ENCODE data around the gene UGT3A1.
"Not testable (repeated sequence)": the region's sequence is repeated elsewhere in the genome, so short reads cannot be mapped to it uniquely, and the experiment has no call there.

UGT3A1 gene

DNA sequence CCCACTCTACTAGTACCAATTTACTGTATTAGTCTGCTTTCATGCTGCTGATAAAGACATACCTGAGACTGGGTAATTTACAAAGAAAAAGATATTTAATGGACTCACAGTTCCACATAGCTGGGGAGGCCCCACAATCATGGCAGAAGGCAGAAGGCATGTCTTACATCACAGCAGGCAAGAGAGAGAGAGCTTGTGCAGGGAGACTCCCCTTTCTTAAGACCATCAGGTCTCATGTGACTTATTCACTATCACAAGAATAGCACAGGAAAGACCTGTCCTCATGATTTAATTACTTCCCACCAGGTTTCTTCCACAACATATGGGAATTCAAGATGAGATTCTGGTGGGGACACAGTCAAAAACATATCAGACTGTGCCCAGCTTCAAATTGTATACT, 11.5 kb downstream of the UGT3A1 start:
- no peak for DNase-seq

DNA sequence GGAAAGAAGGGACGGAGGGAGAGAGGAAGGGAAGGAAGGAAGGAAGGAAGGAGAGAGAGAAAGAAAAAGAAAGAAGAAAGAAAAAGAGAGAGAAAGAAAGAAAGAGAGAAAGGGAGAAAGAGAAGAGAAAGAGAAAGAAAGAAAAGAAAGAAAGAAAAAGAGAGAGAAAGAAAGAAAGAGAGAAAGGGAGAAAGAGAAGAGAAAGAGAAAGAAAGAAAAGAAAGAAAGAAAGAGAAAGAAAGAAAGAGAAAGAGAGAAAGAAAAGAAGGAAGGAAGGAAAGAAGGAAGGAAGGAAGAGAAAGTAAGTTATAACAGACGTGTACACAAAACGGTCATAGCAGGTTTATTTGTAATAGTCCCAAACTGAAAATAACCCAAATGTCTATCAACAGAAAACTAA, 14.3 kb downstream of the UGT3A1 start:
- not testable (repeated sequence) for DNase-seq

DNA sequence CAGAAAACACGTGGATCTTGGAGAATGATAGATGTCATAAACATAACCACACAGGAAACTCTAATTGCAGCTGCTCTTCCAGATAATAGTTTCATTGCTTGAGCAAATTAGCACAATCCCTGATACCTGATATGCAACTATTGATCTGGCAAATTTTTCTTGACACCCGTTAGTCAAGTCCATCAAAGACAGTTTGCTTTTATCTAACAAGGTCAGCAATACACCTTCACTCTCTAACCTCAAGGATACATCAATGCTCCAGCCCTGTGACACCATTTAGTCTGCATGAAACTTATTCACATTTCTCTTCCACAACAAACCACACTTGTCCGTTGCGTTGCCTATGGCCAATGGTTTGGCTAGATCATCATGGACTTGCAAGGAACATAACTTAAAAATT, 16.6 kb downstream of the UGT3A1 start:
- DNase-seq, result no peak

DNA sequence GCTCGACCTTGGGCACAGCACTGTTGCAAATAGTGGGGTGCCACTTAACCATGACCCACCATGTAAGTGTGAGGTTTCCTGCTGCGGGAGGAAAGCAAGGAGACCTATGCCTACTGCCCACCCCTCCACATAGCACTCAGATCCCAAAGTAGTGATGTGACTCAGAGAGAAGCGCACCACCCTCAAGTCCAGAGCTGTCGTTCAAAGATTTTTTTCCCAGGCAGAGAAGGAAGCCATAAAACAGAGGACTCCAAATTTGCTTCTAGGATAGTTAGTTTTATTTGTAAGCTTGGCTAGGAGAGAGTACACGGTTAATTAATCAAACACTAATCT, 19.3 kb downstream of the UGT3A1 start:
- DNase-seq, result no peak

DNA sequence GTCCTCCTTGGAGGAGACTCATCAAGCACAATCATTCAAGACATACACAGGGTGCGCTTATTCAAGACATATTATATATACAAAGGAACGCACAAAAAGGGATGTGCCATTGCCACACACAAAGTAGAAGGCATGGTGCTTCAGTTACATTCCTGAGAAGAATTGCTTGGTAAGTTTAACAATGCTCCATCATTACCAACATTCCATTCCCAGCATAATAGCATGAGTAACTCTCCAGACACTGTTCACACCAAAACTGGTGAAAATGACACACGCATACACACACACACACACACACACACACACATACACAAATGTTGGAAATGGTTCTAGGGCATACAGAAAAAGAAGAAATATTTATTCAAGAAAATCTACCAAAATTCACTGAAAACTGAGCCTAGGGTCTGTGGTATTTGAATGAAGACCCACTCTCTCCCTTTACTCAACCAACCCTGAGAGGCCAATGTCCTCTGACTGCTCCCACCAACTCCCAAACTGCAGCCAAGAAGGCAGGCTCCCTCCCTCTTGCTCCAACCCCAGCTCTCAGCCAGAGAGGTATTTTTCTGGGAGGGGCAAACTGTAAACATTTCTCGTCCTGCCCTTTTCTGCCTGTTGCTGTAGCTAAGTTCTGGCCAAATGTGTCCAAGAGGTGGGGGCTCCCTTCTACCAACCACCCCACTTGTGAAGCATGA, 19.9 kb downstream of the UGT3A1 start:
- no peak for DNase-seq

DNA sequence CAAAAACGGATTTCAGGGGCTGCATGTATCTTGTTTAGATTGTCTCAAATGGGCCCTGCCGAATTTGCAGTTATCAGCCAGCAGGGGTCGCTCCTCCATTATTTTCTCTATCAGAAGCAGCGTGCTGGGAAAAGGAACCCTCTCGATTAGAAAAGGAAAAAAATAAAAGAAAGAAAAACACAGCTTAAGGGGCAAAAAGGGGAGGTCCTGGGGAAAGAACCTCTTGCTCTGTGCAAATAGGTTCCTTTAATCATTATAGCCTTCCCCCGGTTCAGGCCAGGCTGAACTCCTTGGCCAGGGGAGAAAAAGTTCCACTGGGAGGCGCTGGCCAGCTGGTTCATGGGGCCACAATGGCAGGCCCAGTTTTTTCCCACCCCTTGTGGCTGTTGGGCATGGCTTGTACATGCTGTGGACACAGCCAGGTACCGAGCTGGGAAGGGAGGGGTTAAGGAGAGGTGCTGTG, 27.8 kb downstream of the UGT3A1 start:
- DNase-seq, result no peak

DNA sequence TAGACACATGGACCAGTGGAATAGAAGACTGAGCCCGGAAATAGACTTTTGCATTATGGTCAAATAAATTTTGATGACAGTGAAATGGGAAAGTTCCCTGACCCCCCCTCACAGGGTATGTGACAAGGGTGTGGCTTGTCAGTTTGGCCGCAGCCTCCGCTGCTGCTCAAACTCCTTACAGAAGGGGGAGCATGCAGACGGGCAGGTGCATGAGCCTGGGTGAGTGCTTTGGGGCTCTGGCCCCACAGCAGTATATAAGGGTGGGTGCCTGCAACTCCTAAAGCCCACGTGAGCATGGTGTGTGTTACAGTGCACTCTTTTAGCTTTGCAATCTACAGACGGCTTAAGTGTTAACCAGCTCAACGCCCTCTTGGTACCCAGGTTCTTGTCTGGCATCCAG, 30.9 kb downstream of the UGT3A1 start:
- DNase-seq, result no peak

DNA sequence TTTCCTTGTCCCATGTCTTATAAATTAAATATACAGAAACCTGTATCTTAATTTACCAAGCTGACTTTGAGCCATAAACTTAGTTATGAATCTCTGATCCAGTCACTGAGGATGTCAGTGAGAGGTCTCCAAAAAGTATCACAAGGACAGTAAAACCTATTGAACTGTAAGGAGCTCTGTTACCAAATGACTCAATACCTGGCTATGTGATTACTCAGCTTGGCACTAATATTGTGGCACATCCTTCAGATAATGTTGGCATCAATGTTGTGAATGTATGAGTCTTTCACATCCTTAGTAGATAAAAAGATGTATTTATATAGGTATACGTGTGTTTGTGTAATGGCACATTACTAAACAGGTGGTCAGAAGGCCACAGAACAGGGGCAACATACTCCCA, 34.8 kb downstream of the UGT3A1 start:
- no peak for DNase-seq

DNA sequence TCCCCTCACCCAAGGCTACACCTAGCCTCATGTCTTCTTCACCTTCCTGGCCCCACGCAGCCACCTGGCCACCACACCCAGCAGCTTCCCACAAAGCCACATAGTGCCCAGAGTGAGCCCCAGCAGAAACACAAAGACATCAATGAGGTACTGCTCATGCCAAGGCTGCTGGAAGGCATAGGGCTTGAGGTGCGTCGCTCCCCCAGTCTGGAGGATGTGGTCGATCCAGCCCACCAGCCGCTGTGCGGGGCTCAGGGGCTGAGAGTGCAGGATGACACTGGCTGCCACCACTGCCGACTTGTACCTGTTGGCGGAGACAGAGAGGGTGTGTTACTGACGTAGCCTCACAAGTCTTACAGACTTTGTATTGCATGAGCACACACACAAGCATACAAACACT, 37.0 kb downstream of the UGT3A1 start:
- no peak for DNase-seq

DNA sequence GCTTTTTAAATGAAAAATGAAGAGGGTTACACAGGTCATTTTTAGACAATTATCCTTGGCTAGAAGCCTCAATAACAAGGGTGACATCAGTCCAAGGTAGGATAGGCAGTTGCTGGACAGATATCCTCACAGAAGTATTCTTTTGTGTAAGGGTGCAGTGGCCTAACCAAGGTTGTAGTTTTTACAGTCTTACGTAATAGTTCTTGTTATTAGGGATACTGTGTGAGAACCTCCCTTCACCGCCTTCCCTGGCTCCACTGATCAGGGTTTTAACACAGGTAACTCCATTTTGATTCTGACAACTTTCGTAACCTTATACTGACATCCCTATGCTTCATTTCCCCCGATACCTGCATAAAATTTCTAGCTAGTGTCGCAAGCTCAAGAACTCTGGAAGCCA, 44.1 kb downstream of the UGT3A1 start:
- DNase-seq, result no peak

DNA sequence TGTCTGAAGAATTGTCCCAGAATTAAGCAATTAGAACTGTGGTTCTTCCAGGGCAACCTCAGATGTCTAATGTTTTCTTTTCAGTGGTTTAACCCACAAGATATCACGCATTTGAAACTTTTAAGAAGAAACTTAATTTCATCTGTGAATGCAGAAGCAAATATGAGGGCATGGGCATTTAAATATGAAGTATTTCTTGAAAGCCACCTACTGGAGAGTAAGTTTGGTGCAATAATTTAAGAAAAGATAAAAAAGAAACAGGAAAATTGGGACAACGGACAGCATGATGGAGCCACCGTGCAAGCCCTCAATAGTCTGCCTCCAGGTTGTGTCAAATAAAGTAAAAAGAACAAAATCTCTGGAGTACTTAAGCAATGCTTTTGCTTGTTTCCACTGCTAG, 51.6 kb downstream of the UGT3A1 start:
- DNase-seq, result no peak

DNA sequence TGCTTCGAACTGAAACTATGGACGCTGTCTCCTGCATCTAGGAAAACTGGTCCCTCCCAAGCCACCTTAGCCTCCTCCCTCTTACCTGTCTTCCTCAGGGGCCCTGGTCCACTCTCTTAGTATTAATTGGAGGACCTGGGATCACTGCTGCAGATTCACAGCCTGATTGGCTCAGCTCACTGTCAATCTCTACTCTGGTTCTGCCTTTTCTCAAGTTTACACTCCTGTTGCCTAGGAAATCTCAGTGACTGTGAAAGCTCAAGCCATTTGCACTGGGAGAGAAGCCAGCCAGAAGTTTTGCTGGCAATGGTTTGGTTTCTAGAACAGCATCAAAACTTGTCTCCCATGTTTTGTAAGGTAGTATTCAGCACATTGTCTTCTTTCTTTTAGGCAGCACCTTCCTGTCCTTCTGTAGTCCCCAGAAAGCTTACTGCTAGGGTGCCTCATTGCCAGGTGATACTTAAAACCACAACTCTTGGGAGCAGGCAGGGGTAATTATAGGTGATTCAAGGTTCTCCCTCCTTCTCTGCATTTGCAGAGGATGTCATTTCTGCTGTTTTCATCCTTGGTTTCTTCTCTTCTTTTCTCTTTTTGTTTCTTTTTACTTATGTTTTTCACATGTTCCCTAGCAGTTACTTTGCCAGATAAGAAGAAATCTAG, 52.5 kb downstream of the UGT3A1 start, which contains the start of gene CAPSL:
CAPSL (minus strand) TSS at position 55 of the 660 bp plus-strand sequence. CDS start 17,502 bp downstream, outside the sequence.
- DNase-seq, result no peak

DNA sequence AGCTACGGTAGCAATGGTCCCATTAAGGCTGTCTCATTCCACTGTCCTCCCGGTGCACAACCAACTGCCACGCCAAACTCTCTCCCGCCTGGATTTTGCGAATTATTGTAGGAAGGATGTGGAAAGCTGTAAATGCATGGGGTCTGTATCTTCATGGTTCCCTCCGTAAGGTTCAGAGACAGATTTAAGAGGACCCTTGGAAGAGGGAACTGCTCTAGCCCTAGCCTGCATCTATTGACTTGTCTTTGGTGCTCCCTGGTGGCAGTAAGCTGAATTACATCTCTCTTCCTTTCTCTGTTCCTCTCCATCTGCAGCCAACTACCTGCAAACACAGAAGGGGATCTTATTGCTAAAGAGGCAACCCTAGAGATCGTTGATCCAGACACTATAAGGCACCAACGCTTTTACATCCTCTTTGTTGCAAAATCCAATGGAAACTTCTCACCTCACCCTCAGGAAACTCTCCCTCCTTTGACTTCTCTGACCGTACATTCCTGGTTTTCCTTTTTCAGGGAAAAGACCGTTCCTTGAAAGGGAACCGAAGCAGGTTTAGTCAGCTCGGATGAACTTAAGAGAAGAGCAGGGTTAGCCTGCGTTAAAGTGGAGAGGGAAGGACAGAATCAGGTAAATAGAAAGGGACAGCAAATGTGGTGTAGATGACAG, 64.7 kb downstream of the UGT3A1 start:
- peak; percentile 49 to 67 for DNase-seq

DNA sequence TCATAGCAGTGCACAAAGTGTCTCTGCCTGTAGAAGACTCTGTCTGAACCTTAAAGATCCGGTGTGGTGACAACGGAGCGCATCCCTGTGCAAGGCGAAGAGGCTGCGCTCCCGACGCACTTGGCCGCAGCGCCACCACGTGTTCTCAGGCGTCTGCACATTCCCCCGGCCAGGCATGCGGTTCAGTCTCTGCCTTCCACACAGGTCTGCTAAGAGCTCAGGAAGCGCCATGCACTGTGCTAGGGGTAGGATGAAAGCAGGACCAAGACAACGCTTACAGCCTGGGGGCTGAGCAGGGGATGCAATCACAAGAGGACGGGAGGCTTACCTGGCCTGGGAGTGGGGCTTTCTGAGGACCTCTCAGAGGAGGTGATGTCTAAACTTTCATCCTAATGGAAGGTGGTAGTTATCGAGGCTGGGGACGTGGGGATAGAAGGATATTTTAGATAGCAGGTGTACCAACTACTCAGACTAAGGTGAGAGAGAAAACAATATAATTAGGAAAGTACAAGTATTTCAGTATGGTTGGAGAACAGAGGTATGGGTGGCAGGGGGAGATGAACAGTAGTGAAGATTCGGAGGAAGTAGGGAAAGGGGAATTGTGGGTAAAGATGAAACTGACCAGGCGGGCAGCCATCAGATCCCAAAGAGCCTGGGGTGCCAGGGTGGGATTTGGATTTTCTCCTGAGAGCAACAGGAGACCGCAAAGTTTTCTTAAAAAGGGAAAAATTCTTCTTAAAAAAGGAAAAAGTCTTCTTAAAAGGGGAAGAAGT, 66.1 kb downstream of the UGT3A1 start:
- peak; percentile 43 to 72 for DNase-seq

DNA sequence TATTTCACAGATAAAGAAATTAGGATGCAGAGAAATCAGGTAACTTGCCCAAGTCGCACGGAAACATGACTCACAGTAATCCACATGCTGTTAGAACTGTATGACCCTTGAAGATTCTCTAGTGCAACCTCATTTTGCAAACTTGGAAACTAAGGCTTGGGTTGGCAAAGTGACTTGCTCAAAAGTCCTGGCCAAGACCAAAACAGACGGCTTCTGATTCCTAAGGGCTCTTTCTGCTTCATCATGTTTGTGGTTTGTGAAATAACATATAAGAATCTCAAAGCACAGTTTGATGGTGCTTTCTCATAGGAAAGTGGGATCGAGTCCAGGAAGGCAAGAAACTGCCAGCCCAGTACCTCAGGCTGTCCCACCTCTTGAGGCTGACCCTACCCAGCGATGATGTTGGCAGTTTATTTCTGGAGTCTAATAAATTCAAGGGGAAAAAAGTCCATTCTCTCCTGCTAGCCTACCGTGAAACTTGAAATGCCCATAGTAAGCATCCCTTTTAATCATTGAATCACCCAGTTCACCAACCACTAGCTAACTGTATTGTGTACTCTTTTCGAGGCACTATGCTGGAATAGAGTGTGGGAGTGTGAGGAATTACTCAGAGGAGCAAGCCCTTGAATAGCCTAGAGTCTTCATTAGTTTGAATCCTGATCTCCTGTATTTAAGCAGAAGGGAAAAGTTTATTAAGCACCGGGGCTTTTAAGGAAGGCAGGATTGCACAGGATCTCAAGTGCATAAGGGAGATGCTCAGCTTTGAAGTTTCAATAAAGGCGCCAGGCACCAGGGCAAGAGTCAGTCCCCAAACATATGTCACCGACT, 66.9 kb downstream of the UGT3A1 start:
- no peak for DNase-seq

DNA sequence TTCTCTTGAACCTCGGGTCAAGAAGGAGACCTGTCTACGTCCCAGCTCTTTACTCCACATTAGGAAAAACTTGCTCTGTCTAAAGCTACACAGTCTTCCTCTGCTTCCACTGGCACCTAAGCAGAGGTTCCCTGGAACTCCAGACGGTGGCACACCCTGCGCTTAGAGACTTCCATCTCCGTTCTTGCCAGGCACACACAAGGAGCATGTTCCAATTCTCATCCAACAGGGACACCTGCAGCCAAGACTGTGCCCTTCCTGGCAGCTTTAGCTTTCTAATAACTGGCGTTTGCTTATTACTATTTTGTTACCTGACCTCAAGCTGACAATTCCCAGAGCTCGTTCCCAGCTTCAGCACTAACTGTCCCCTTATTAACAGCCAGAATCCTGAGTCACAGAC, 68.7 kb downstream of the UGT3A1 start:
- no peak for DNase-seq

DNA sequence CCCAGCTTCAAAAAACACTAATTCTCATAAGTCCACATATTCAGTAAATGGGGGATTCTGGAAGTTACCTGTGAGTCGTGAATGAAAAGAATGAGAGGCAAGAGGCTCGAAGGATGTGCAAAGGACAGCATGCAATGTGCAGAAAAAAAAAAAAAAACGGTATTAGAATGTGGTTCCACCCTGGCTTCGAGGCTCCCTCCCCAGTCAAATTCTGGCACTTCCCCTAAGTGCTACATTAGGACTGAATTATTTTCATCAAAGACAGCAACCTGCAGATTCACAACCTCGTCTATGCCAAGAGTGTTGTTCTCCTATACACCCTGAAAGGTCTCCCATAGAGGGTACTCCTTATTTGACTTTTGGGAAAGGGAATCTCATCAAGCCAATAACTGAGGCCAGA, 69.3 kb downstream of the UGT3A1 start:
- no peak for DNase-seq

DNA sequence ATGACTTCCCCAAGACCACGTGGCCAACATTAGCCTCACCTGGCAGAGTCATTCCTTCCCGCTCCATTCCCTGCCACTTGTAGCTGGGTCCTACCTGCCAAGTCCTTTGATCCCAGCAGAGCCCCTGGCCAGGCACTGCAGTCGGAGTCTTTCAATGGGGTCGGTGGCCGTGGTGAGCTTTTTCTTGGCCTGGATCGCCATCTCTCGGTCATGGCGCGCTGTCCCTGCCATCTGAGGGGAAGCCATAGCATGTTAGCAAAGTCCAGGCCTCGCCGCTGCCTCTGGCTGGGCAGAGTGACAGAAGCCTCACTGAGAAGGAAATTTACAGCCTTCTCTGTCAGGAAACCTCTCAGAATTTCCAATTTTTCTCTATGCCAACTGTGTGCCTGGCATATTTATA, 70.3 kb downstream of the UGT3A1 start:
- DNase-seq, result peak in 1 of 2 experiments; percentile 32

DNA sequence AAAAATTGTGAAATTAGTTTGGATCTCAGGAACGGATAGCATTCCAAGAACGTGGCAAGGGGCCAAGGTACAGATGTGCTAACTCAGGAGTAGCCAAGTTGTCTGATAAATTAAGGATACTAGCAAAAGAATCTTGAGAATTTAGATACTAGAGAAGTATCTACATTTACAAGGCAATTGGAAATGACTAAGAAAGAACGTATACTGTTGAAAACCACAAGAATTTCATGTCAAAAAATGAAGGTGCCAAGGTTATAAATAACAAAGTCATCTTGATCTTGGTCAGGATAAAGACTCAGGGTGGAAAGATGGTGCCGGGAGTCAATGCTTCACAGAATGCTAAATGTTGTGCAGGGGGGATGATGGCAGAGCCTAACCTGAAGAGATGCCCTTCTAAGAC, 72.0 kb downstream of the UGT3A1 start:
- no peak for DNase-seq

DNA sequence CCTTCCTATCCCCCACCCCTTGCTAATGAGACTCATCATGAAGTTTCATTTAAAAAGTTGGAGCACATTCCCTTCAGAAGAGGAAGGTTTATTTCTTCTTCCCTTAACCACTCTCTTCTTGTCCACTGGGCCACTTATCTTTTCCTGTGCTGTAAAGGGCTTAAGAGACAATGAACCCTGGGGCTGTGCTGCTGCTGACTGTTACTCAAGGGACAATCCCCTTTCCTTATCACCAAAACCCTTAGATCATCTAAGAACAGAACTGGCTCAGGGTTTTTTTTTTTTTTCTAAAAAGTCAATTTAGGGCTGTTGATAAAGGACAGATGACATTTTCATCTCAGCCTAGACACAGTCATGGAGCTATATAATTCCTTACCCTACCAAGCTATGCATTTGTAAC, 82.4 kb downstream of the UGT3A1 start:
- no peak for DNase-seq

DNA sequence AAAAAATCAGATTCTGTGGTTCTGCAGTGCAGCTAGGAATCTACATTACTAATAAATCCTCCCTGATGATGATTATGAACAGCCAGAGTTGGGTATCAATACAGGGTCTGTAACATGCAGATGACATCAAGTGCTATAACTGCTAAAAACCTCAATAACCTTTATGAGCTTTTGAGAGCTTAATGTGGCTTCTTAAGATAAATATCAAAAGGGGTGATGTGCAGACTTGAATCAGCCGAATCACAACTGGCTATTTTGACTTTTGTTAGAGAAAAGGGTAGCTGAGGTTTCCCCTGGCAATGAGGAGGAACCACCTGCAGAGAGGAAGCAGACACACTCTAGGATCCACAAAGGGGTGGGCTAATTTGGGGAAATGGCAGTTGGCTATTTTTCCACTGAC, 83.0 kb downstream of the UGT3A1 start:
- DNase-seq, result no peak

DNA sequence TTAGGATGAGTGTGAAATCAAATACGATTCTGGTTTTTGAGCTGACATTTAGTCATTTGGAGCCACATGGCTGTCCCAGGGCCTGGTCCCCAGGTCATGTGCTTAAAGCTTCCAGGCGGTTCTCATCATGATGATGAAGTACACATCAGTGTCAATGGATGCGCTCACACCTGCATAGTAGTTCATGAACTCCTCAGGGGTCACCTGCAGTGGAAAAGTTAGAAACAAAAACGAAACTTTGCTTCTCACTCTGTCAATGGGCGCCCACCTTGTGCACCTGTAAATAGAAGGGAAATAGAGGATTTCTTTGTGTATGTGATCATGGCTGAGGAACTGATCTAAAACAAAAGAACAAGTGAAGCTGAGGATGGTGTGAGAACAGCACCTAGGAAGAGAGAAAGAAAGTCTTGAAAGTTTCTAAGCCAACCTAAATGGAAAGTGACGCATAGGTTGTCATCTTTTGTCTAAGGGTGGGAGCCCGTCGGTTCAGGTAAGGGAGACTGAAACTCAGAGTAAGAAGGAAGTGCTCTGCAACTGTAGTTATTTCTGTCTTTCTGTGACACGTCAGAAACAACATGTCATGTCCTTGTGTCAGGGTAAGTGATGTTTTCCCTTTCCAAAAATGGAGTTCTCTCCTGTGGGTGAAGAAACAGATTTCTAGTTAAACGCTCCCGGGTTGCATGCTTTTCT, 86.6 kb downstream of the UGT3A1 start:
- DNase-seq, result no peak
